ENCODE data around the gene UBQLN4.

The UBQLN4 gene

DNA sequence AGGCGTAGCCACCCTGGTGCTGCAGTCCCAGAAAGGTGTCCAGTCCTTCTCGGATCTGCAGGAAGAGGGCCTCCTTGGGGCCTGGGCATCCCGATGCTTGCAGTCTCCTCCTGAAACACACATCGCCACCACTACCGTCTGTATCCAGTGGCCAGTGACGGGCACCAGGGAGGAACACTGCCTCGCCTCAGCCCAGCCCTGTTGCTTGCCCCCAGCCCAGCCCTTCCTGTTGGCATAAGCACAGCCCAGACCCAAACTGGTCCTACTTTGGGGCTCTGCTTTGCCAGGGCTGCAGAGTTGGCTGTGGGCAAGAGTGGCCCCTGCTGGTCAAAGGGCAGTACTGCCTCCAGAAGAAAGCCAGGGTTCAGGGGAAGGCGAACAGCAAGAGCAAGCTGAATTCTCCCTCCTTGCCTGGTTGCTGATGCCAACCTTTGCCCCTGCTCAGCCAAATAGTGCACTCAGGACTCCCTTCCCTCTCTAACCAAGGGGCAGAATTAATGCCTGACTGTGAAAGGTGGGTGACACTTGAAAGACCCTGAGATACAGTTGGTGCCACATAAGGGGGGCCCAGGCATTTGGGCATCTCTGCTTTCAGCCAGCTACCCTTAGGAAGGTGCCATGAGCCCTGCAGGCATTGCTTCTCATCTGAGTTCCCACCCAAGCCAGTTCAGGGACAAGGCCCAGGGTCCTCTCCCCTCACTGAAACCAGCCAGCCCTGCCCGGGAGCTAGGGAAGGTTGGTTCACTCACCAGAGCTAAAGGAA lies 64.2 kb downstream of the UBQLN4 start (continued):
- TF ChIP-seq ZNF544 (tag by site-specific recombination; IDR thresholded peaks at IDR 0.05) (no peak), ZBTB48 (tag by site-specific recombination; IDR thresholded peaks at IDR 0.05) (no peak), ZNF558 (tag by site-specific recombination; IDR thresholded peaks at IDR 0.05) (no peak), ZFP69B (tag by site-specific recombination; IDR thresholded peaks at IDR 0.05) (no peak), BCL11A (tag by site-specific recombination; IDR thresholded peaks at IDR 0.05; ENCODE audit: low read depth) (no peak), ZNF660 (tag by site-specific recombination; IDR thresholded peaks at IDR 0.05) (no peak; the same call in 1 of the 2 replicates), ZNF792 (tag by site-specific recombination; IDR thresholded peaks at IDR 0.05) (no peak; the same call in 1 of the 2 replicates), ZNF248 (tag by site-specific recombination; IDR thresholded peaks at IDR 0.05) (no peak), ZNF175 (tag by site-specific recombination; IDR thresholded peaks at IDR 0.05) (no peak), ZBTB8A (tag by site-specific recombination; IDR thresholded peaks at IDR 0.05) (0 out of 2 replicates have a peak, but pooled peaks have one; percentile 24), ZNF843 (tag by site-specific recombination; IDR thresholded peaks at IDR 0.05) (no peak), ZNF433 (tag by site-specific recombination; IDR thresholded peaks at IDR 0.05; ENCODE audit: low read depth) (no peak), ZBTB1 (tag by site-specific recombination; IDR thresholded peaks at IDR 0.05) (no peak)
- TF ChIP-seq, protein P1, sequence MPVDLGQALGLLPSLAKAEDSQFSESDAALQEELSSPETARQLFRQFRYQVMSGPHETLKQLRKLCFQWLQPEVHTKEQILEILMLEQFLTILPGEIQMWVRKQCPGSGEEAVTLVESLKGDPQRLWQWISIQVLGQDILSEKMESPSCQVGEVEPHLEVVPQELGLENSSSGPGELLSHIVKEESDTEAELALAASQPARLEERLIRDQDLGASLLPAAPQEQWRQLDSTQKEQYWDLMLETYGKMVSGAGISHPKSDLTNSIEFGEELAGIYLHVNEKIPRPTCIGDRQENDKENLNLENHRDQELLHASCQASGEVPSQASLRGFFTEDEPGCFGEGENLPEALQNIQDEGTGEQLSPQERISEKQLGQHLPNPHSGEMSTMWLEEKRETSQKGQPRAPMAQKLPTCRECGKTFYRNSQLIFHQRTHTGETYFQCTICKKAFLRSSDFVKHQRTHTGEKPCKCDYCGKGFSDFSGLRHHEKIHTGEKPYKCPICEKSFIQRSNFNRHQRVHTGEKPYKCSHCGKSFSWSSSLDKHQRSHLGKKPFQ (tag by site-specific recombination; IDR thresholded peaks at IDR 0.05), result no peak
- TF ChIP-seq, protein P2, sequence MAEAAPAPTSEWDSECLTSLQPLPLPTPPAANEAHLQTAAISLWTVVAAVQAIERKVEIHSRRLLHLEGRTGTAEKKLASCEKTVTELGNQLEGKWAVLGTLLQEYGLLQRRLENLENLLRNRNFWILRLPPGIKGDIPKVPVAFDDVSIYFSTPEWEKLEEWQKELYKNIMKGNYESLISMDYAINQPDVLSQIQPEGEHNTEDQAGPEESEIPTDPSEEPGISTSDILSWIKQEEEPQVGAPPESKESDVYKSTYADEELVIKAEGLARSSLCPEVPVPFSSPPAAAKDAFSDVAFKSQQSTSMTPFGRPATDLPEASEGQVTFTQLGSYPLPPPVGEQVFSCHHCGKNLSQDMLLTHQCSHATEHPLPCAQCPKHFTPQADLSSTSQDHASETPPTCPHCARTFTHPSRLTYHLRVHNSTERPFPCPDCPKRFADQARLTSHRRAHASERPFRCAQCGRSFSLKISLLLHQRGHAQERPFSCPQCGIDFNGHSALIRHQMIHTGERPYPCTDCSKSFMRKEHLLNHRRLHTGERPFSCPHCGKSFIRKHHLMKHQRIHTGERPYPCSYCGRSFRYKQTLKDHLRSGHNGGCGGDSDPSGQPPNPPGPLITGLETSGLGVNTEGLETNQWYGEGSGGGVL (tag by site-specific recombination; IDR thresholded peaks at IDR 0.05), result no peak
- TF ChIP-seq, protein P3, sequence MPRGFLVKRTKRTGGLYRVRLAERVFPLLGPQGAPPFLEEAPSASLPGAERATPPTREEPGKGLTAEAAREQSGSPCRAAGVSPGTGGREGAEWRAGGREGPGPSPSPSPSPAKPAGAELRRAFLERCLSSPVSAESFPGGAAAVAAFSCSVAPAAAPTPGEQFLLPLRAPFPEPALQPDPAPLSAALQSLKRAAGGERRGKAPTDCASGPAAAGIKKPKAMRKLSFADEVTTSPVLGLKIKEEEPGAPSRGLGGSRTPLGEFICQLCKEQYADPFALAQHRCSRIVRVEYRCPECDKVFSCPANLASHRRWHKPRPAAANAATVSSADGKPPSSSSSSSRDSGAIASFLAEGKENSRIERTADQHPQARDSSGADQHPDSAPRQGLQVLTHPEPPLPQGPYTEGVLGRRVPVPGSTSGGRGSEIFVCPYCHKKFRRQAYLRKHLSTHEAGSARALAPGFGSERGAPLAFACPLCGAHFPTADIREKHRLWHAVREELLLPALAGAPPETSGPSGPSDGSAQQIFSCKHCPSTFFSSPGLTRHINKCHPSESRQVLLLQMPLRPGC (tag by site-specific recombination; IDR thresholded peaks at IDR 0.05), result no peak
- TF ChIP-seq, protein P4, sequence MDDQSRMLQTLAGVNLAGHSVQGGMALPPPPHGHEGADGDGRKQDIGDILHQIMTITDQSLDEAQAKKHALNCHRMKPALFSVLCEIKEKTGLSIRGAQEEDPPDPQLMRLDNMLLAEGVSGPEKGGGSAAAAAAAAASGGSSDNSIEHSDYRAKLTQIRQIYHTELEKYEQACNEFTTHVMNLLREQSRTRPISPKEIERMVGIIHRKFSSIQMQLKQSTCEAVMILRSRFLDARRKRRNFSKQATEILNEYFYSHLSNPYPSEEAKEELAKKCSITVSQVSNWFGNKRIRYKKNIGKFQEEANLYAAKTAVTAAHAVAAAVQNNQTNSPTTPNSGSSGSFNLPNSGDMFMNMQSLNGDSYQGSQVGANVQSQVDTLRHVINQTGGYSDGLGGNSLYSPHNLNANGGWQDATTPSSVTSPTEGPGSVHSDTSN (CRISPR knock-in tag; IDR thresholded peaks at IDR 0.05), result 0 out of 2 replicates have a peak, but pooled peaks have one; percentile 41
- TF ChIP-seq, protein P5, sequence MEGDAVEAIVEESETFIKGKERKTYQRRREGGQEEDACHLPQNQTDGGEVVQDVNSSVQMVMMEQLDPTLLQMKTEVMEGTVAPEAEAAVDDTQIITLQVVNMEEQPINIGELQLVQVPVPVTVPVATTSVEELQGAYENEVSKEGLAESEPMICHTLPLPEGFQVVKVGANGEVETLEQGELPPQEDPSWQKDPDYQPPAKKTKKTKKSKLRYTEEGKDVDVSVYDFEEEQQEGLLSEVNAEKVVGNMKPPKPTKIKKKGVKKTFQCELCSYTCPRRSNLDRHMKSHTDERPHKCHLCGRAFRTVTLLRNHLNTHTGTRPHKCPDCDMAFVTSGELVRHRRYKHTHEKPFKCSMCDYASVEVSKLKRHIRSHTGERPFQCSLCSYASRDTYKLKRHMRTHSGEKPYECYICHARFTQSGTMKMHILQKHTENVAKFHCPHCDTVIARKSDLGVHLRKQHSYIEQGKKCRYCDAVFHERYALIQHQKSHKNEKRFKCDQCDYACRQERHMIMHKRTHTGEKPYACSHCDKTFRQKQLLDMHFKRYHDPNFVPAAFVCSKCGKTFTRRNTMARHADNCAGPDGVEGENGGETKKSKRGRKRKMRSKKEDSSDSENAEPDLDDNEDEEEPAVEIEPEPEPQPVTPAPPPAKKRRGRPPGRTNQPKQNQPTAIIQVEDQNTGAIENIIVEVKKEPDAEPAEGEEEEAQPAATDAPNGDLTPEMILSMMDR (tag by site-specific recombination; IDR thresholded peaks at IDR 0.05), result peak; percentile 97
- TF ChIP-seq, protein P6, sequence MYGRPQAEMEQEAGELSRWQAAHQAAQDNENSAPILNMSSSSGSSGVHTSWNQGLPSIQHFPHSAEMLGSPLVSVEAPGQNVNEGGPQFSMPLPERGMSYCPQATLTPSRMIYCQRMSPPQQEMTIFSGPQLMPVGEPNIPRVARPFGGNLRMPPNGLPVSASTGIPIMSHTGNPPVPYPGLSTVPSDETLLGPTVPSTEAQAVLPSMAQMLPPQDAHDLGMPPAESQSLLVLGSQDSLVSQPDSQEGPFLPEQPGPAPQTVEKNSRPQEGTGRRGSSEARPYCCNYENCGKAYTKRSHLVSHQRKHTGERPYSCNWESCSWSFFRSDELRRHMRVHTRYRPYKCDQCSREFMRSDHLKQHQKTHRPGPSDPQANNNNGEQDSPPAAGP (tag by site-specific recombination; IDR thresholded peaks at IDR 0.05), result no peak
- TF ChIP-seq, protein P7, sequence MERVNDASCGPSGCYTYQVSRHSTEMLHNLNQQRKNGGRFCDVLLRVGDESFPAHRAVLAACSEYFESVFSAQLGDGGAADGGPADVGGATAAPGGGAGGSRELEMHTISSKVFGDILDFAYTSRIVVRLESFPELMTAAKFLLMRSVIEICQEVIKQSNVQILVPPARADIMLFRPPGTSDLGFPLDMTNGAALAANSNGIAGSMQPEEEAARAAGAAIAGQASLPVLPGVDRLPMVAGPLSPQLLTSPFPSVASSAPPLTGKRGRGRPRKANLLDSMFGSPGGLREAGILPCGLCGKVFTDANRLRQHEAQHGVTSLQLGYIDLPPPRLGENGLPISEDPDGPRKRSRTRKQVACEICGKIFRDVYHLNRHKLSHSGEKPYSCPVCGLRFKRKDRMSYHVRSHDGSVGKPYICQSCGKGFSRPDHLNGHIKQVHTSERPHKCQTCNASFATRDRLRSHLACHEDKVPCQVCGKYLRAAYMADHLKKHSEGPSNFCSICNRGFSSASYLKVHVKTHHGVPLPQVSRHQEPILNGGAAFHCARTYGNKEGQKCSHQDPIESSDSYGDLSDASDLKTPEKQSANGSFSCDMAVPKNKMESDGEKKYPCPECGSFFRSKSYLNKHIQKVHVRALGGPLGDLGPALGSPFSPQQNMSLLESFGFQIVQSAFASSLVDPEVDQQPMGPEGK (tag by site-specific recombination; IDR thresholded peaks at IDR 0.05), result 0 out of 2 replicates have a peak, but pooled peaks have one; percentile 29
- TF ChIP-seq, protein P8, sequence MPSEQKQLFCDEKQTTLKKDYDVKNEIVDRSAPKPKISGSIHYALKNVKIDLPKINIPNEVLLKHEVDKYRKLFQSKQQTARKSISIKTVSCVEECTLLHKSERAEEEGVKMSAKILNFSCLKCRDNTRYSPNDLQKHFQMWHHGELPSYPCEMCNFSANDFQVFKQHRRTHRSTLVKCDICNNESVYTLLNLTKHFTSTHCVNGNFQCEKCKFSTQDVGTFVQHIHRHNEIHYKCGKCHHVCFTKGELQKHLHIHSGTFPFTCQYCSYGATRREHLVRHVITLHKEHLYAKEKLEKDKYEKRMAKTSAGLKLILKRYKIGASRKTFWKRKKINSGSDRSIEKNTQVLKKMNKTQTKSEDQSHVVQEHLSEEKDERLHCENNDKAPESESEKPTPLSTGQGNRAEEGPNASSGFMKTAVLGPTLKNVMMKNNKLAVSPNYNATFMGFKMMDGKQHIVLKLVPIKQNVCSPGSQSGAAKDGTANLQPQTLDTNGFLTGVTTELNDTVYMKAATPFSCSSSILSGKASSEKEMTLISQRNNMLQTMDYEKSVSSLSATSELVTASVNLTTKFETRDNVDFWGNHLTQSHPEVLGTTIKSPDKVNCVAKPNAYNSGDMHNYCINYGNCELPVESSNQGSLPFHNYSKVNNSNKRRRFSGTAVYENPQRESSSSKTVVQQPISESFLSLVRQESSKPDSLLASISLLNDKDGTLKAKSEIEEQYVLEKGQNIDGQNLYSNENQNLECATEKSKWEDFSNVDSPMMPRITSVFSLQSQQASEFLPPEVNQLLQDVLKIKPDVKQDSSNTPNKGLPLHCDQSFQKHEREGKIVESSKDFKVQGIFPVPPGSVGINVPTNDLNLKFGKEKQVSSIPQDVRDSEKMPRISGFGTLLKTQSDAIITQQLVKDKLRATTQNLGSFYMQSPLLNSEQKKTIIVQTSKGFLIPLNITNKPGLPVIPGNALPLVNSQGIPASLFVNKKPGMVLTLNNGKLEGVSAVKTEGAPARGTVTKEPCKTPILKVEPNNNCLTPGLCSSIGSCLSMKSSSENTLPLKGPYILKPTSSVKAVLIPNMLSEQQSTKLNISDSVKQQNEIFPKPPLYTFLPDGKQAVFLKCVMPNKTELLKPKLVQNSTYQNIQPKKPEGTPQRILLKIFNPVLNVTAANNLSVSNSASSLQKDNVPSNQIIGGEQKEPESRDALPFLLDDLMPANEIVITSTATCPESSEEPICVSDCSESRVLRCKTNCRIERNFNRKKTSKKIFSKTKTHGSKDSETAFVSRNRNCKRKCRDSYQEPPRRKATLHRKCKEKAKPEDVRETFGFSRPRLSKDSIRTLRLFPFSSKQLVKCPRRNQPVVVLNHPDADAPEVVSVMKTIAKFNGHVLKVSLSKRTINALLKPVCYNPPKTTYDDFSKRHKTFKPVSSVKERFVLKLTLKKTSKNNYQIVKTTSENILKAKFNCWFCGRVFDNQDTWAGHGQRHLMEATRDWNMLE (tag by site-specific recombination; conservative IDR thresholded peaks at IDR 0.05; ENCODE audit: low read depth), result no peak
